HG03457 (cell line): ENCODE results near the gene RMND5B.
"Not testable (repeated sequence)": the region's sequence is repeated elsewhere in the genome, so short reads cannot be mapped to it uniquely, and the experiment has no call there.

Source experiments
- ATAC-seq: cut with Tn5 transposase; IDR thresholded peaks from one replicate; pipeline ENCODE4 v1.9.1; 2021; ENCODE audit warnings: moderate number of reproducible peaks; ENCODE audit not compliant: unreplicated experiment

The RMND5B gene

GRCh38 chr5:178162481-178162880, 31.7 kb downstream of the RMND5B start:
- ATAC-seq: no peak

- peak; percentile 95 for ATAC-seq
Measured at GRCh38 chr5:178163772-178164735, 33.2 kb downstream of the RMND5B start.

- ATAC-seq: no peak
Measured at GRCh38 chr5:178165581-178165980, 34.8 kb downstream of the RMND5B start.

GRCh38 chr5:178170455-178170854, 39.6 kb downstream of the RMND5B start:
- no peak for ATAC-seq

GRCh38 chr5:178174456-178174855, 43.6 kb downstream of the RMND5B start:
- no peak for ATAC-seq

GRCh38 chr5:178176791-178177190, 46.0 kb downstream of the RMND5B start:
- no peak for ATAC-seq

- no peak for ATAC-seq
Measured at GRCh38 chr5:178177569-178177968, 46.8 kb downstream of the RMND5B start.

- no peak for ATAC-seq
Measured at GRCh38 chr5:178180141-178180863, 49.5 kb downstream of the RMND5B start.

- no peak for ATAC-seq
Measured at GRCh38 chr5:178182158-178182876, 51.5 kb downstream of the RMND5B start.

- no peak for ATAC-seq
Measured at GRCh38 chr5:178186427-178186826, 55.6 kb downstream of the RMND5B start.

- no peak for ATAC-seq
Measured at GRCh38 chr5:178187014-178187413, 56.2 kb downstream of the RMND5B start, which contains the start of gene GMCL2. TSS of gene GMCL2 (minus strand) at chr5:178187371. CDS start at chr5:178187299, 72 bp downstream.

- ATAC-seq: no peak
Measured at GRCh38 chr5:178189433-178189832, 58.6 kb downstream of the RMND5B start.

- no peak for ATAC-seq
Measured at GRCh38 chr5:178191661-178192060, 60.8 kb downstream of the RMND5B start.

- no peak for ATAC-seq
Measured at GRCh38 chr5:178192244-178192643, 61.4 kb downstream of the RMND5B start.

- no peak for ATAC-seq
Measured at GRCh38 chr5:178192787-178193186, 62.0 kb downstream of the RMND5B start.

- no peak for ATAC-seq
Measured at GRCh38 chr5:178193251-178193809, 62.5 kb downstream of the RMND5B start.

- ATAC-seq: no peak
Measured at GRCh38 chr5:178194026-178194425, 63.2 kb downstream of the RMND5B start.

- ATAC-seq: no peak
Measured at GRCh38 chr5:178196281-178196812, 65.5 kb downstream of the RMND5B start.

GRCh38 chr5:178196986-178197385, 66.2 kb downstream of the RMND5B start:
- no peak for ATAC-seq

- ATAC-seq: not testable (repeated sequence)
Measured at GRCh38 chr5:178198151-178198550, 67.3 kb downstream of the RMND5B start.

- ATAC-seq: no peak
Measured at GRCh38 chr5:178198706-178199105, 67.9 kb downstream of the RMND5B start.
